ENCODE measurements around the gene ODAD4. TPM values are rescaled to one million over a fixed set of nuclear protein-coding genes. Genes with fewer than 3 reads are reported as not detected.

The ODAD4 gene
- total and polyA plus RNA-seq, 2 of the 8 experiments (the other 6 are each of a cell fraction or from before 2014, with no cell fraction given) = 0.48 to 1.3 TPM

DNA sequence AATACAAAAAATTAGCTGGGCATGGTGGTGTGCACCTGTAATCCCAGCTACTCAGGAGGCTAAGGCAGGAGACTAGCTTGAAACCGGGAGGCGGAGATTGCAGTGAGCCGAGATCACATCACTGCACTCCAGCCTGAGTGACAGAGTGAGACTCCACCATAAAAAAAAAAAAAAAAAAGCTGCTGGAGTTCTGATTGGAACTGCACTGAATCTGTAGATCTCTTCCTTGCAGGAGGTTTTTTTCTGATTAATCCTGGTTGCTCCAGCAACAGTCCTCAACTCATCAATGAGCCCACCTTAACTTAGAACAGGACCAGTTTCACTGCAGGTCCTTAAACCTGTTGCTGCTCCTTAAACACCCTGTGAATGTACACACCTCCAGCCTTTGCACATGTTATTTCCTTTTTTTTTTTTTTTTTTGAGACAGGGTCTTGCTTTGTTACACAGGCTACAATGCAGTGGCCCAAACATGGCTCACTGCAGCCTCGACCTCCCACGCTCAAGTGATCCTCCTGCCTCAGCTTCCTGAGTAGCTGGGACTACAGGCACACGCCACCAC, 1.6 kb upstream of the ODAD4 start:
- Histone ChIP-seq H3K36me3 (ENCODE audit: control insufficient read depth in 2 of 4, insufficient read depth in 4 of 4, low read length in 3 of 4) (no peaks in the 10 kb centered on the region), H2BK15ac (ENCODE audit: low read length) (no peak overlapping the region), H2AFZ (ENCODE audit: low read length) (no peak overlapping the region), H2BK20ac (ENCODE audit: low read length) (no peak overlapping the region), H3K79me1 (ENCODE audit: low read depth, low read length) (no peaks in the 10 kb centered on the region; the same call in 1 of the 2 replicates), H3K4me3 (ENCODE audit: extremely low read depth in 1 of 4, insufficient read depth in 2 of 4, low read depth in 3 of 4, low read length in 4 of 4) (0 out of 8 replicates have a peak overlapping the region, but pooled peaks of 1 of the 4 experiments have one; percentile 72), H3K56ac (replicated peaks; ENCODE audit: insufficient read length, low read depth, low read length) (no peak overlapping the region), H3K4ac (replicated peaks; ENCODE audit: insufficient read length, low read depth, low read length) (no peak overlapping the region), H2AK5ac (ENCODE audit: low read depth, low read length) (no peak overlapping the region), H2BK5ac (ENCODE audit: low read depth, low read length) (no peak overlapping the region), H4K8ac (ENCODE audit: extremely low read depth, insufficient read depth, low read length) (no peak overlapping the region), H3K27me3 (replicated peaks in 1 of 4; ENCODE audit: control insufficient read depth in 3 of 4, extremely low read depth in 1 of 4, insufficient read depth in 3 of 4, low read length in 3 of 4) (no peaks in the 10 kb centered on the region), H2BK120ac (replicated peaks; ENCODE audit: low read depth, low read length) (no peak overlapping the region), H4K91ac (replicated peaks; ENCODE audit: insufficient read length, low read length) (no peak overlapping the region), H4K20me1 (replicated peaks in 1 of 2; ENCODE audit: control insufficient read depth in 1 of 2, insufficient read depth in 2 of 2, low read length in 2 of 2) (no peaks in the 10 kb centered on the region), H3K9ac (replicated peaks in 1 of 4; ENCODE audit: extremely low read depth in 1 of 4, low read depth in 3 of 4, low read length in 3 of 4) (no peak overlapping the region), H3K23me2 (ENCODE audit: low read depth, low read length) (peaks cover 4% of the 10 kb centered on the region; the same call in 1 of the 2 replicates), H2BK12ac (ENCODE audit: low read depth, low read length) (no peak overlapping the region), H3K27ac (ENCODE audit: low read depth, low read length) (no peak overlapping the region), H3K4me1 (replicated peaks in 1 of 4; ENCODE audit: control insufficient read depth in 3 of 4, insufficient read depth in 4 of 4, low read length in 3 of 4) (peaks cover 0 to 4% (median 2%) of the 10 kb centered on the region in 4 experiments; a peak in 2 of 7 replicates), H3K14ac (ENCODE audit: insufficient read length) (no peak overlapping the region), H3K4me2 (ENCODE audit: insufficient read depth in 1 of 2, low read depth in 2 of 2, low read length in 2 of 2) (peak overlapping the region in 1 of 2 experiments; percentile 92; a peak in 2 of 4 replicates), H3K9me3 (ENCODE audit: insufficient read depth in 2 of 2, low read depth in 1 of 2, low read length in 1 of 2) (no peaks in the 10 kb centered on the region), H3K79me2 (ENCODE audit: control insufficient read depth in 1 of 2, insufficient read depth in 2 of 2, low read length in 2 of 2) (no peaks in the 10 kb centered on the region), H3K23ac (ENCODE audit: insufficient read length) (no peak overlapping the region), H3K18ac (ENCODE audit: extremely low read depth, low read length) (no peak overlapping the region), H4K5ac (ENCODE audit: insufficient read length, low read depth, low read length) (no peak overlapping the region)
- no peak for FAIRE-seq
- DNase-seq (ENCODE audit: low read depth in 1 of 2, low spot score in 2 of 2) = no peak
- ChIA-PET CTCF (ENCODE audit: partially characterized antibody) (interaction anchor here (0.9 to 5.2 kb wide), 8 partner anchors 8 to 34 kb away, joined by 3 to 35 read pairs (median 5); partner anchors contain the start of gene ACLY), POLR2A (ENCODE audit: partially characterized antibody) (interaction anchor here (0.7 to 6.8 kb wide), 5 partner anchors 12 to 398 kb away, joined by 4 to 64 read pairs (median 15); partner anchors contain the start of genes ACLY, CNP and DNAJC7)
- WGBS, 2 experiments (ENCODE audit: extremely low coverage in 1 of 2, insufficient coverage in 1 of 2, insufficient read length in 1 of 2, insufficient replicate concordance in 2 of 2, low coverage in 1 of 2, low lambda C conversion rate in 2 of 2, missing lambda C conversion rate in 1 of 2) = 82% methylated on average over 6 of the region's 6 CpGs; no CpG with 5 or more reads in 1 of the 2 experiments
- TF ChIP-seq EP300 (IDR thresholded peaks at IDR 0.05; ENCODE audit: borderline replicate concordance in 1 of 2, low read depth in 2 of 2, low read length in 2 of 2) (no peak), GTF2F1 (IDR thresholded peaks at IDR 0.05; ENCODE audit: borderline replicate concordance, low read depth, low read length) (no peak), YY1 (IDR thresholded peaks at IDR 0.05; ENCODE audit: low read depth, low read length) (no peak), CHD1 (IDR thresholded peaks at IDR 0.05; ENCODE audit: low read depth, low read length) (no peak), HDAC6 (IDR thresholded peaks at IDR 0.05; ENCODE audit: low read depth, low read length) (no peak), JUN (IDR thresholded peaks at IDR 0.05; ENCODE audit: low read depth, low read length) (no peak), MAFK (IDR thresholded peaks at IDR 0.05; ENCODE audit: low read depth, low read length) (no peak), SUZ12 (IDR thresholded peaks at IDR 0.05; ENCODE audit: low read length) (no peak), SP4 (IDR thresholded peaks at IDR 0.05; ENCODE audit: low read length) (no peak), CHD2 (IDR thresholded peaks at IDR 0.05; ENCODE audit: low read length) (no peak), CTBP2 (IDR thresholded peaks at IDR 0.05; ENCODE audit: borderline replicate concordance, insufficient read depth, insufficient read length, low read length) (no peak), KDM1A (IDR thresholded peaks at IDR 0.05; ENCODE audit: borderline replicate concordance, low read length) (no peak), POU5F1 (IDR thresholded peaks at IDR 0.05; ENCODE audit: low read depth, low read length) (no peak), SP2 (IDR thresholded peaks at IDR 0.05; ENCODE audit: low read length) (no peak)

Data from H1 (cell line).